Epithelial cell of esophagus (primary cell): Measurements from ENCODE around the gene CALML6.
A peak's percentile ranks its signal among the peaks of the same experiment; 100 is the strongest.

Source experiments
- DNase-seq: peaks from one replicate; pipeline ENCODE4 v3.0.0; 2010; ENCODE audit warnings: low read depth
- H3K4me3 ChIP-seq: 2 replicates; pipeline ENCODE4 v1.5.1; 2011; ENCODE audit warnings: mild to moderate bottlenecking, low read length, control low read depth
- TF ChIP-seq, protein P1 (sequence below): IDR thresholded peaks from 2 replicates; pipeline ENCODE4 v1.5.1; 2011; ENCODE audit warnings: low read depth, mild to moderate bottlenecking, low read length, control low read depth, inconsistent platforms; ENCODE audit not compliant: insufficient read depth; ENCODE audit errors: missing control alignments

The CALML6 gene

DNA sequence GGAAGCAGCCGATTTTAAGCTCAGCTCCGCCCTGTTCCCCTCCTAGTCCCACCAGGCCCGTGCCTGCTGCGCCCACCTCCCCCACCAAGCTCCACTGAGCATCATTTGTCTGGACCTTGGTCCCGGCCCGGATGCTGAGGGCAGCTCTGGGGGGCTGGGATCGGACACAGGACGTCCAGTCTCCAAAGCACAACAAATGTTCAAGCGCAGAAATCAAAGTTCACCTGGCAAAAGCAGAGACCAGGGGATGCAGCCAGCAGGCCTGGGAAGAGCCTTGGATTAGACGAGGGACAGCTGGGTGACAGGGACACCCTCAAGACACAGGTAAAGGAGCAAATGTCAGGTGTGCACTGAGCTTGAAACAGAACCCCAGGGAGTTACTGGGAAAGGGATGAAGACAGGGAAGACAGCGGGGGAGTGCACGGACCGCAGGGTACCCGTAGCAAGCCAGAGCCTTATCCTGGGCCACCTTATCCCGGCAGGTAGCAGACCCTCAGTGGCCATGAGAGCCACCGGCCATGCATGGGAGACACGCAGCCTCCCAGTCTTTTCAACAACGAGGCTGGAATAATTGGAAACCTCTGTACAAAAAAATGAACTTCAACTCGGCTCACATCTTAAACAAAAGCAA, 26.3 kb downstream of the CALML6 start:
- H3K4me3 ChIP-seq: no peak overlapping the region
- no peak for DNase-seq
- TF ChIP-seq, protein P1, sequence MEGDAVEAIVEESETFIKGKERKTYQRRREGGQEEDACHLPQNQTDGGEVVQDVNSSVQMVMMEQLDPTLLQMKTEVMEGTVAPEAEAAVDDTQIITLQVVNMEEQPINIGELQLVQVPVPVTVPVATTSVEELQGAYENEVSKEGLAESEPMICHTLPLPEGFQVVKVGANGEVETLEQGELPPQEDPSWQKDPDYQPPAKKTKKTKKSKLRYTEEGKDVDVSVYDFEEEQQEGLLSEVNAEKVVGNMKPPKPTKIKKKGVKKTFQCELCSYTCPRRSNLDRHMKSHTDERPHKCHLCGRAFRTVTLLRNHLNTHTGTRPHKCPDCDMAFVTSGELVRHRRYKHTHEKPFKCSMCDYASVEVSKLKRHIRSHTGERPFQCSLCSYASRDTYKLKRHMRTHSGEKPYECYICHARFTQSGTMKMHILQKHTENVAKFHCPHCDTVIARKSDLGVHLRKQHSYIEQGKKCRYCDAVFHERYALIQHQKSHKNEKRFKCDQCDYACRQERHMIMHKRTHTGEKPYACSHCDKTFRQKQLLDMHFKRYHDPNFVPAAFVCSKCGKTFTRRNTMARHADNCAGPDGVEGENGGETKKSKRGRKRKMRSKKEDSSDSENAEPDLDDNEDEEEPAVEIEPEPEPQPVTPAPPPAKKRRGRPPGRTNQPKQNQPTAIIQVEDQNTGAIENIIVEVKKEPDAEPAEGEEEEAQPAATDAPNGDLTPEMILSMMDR: no peak

DNA sequence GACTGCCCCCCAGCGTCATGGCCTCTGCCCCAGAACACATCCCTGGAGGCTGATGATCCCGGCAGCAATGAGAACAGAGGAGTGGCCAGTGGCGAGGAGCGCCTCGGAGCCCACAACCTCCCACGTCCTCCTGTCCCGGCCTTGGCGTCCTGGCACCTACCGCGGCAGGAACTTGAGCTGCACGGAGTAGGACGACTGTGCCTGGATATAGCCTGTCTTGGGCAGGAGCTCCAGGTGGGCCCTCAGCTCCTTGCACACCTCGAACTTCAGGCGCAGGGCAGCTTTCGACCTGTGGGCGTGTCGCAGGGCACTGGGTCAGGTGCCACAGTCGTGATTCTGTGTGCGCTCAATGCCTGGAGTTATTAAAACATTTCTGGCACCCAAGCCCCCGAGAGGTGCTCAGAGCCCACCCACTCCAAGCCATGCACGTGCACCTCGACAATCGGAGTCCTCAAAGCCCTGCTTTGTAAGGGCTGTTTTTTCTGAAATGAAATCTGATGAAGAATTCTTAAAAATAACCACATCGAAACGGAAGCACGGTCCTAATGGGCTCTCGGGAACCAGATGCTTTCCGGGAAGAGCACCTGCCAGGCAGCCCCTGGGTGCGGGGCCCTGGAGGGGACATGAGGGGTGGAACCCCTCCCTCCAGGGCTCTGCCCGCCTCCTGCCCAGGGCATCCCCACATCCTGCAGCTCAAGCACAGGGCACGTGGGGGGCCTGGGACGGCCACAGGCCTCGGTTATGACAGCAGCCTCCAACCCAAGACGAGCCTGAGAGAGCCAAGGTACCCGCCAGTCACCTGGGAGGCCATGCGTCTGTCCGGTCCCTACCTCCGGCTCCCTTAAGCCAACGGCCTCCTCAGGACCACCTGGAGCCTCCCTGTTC, 27.1 kb downstream of the CALML6 start:
- no peak overlapping the region for H3K4me3 ChIP-seq
- no peak for DNase-seq
- TF ChIP-seq, protein P1: no peak

- DNase-seq: no peak
- TF ChIP-seq, protein P1: no peak
- H3K4me3 ChIP-seq: no peak overlapping the region
Measured at GRCh38 chr1:1942753-1943656, 27.9 kb downstream of the CALML6 start.

DNA sequence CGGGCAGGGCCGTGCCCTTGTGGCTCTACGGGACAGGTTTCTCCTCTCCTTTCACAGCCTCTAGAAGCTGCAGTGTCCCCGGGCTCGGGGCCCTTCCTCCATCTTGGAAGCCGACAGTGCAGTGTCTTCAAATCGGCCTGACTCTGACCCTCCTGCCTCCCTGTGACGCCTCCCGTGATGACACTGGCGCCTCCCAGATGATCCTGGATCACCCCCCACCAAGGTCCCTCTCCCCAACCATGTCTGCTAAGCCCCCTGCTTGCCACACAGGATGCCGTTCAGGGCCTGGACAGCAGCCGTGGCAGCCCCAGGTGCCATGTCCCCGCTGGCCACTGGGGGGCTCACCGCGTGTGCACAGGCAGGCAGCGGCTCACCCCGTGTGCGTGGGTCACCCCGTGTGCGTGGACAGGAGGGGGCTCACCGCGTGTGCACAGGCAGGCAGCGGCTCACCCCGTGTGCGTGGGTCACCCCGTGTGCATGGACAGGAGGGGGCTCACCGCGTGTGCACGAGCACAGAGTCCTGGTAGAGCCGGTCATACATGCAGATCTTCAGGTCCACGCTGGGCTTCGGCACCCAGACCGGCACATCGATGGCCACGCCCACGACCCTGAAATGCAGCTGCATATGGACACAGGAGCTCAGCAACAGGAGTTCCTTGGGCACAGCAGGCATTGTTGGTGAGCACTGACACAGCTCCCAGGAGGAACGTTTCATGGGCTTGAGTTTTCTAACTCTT, 28.9 kb downstream of the CALML6 start:
- DNase-seq: peak; percentile 36
- TF ChIP-seq, protein P1: peak; percentile 71
- no peak overlapping the region for H3K4me3 ChIP-seq

DNA sequence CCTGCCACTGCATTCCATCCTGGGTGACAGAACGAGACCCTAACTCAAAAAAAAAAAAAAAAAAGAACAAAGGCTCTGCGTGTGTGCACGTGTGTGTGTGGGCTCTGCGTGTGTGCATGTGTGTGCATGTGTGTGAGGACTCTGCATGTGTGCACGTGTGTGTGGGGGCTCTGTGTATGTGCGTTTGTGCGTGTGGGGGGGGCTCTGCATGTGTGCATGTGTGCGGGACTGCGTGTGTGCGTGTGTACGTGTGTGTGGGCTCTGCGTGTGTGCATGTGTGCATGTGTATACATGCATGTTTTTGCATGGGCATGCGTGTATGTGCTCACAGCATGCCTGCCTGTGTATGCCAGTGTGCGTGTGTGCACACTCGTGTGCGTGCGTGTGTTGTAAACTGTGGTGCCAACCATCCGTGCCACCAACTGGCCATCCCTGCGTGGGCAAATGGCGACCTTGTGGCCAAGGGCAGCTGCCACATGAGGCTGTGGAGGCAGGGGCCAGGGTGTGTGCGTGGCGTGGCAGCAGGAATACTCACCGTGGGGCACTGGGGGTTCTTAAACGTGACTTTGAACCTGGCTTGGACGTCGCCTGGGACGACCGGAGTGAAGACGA, 30.8 kb downstream of the CALML6 start:
- TF ChIP-seq, protein P1: no peak
- no peak overlapping the region for H3K4me3 ChIP-seq
- DNase-seq: no peak

DNA sequence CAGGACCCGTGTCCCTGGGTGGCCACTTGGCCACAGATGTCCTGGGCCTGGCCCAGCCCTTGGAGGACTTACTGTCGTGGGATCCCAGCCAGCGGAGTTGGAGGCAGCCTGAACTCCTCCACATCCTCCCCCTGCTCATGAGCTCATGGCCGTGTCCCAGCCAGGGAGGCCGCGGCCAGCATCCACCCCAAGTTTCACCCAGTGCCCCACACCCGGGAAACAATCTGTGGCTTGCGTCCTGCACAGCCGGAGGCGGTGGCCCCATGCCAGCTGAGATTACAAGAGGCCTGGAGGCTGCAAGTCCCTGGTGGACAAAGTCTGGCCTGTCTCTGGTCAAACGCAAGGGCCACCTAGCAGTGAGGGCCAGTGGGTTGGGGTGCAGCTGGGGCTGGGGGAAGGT, 31.5 kb downstream of the CALML6 start:
- H3K4me3 ChIP-seq: no peak overlapping the region
- TF ChIP-seq, protein P1: no peak
- no peak for DNase-seq
